Mesendoderm (in vitro differentiated cells): Measurements from ENCODE around the gene NOP10. TPM values are rescaled to one million over a fixed set of nuclear protein-coding genes. Genes with fewer than 3 reads are reported as not detected.

Experiments
- small RNA-seq: library from polyadenylated mRNA; stranded (forward); fragments of <200 nt; extraction: miRNeasy Mini kit (QIAGEN cat#:217004); gene quantifications from one replicate; pipeline ENCODE3, GENCODE V24; 2013; ENCODE audit not compliant: insufficient read depth

The NOP10 gene

Small RNAs within 50 kb of the gene (small RNA-seq; reads per million reads assigned to genes)
- not detected for gene MIR1233-1
- gene RF00019: not detected
